NCI-H2107 treated with DMSO at 0.1 percent for 48 hours (cell line): ENCODE data around the gene CDH4.

ENCODE experiments used
- DNase-seq: peaks from one replicate; lab custom pipeline; 2025; ENCODE audit not compliant: unreplicated experiment; lab: John Stamatoyannopoulos, UW

Gene CDH4

DNA sequence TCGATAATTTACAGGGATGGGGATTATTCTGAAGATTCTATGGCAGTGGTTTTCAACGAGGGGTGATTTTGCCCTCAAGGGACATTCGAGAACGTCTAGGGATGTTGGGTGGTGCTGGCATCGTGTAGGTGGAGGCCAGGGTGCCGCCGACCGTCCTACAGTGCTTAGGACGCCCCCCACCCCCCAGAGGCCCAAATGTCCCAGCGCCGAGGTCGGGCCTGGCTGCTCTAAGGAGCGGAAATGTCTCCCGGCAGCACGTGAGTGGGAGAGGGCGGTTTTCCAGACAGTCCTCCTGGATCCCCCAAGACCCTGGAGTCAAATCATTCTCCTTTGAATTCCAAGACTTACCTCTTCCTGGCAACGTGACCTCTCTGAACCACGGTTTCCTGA lies 101.9 kb downstream of the CDH4 start:
- no peak for DNase-seq

DNA sequence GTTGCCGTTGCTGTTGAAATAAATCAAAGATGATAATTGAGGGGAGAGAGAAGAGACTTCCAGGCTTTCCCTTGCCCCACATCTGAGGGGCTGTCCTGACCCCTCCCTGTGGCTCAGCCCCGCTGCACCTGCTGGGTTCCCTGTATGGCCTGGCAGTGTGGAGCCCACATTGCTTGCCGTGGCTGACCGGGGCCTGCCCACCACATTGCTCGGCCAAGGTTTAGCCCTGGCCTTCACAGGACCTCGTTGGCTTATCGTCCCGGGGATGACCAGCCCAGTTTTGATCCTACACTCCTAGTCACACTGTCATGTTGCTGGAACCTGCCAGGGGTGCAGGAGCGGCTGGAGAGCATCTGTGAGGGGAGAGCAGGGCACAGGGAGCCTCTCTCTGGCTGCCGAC lies 102.4 kb downstream of the CDH4 start:
- DNase-seq: no peak

DNA sequence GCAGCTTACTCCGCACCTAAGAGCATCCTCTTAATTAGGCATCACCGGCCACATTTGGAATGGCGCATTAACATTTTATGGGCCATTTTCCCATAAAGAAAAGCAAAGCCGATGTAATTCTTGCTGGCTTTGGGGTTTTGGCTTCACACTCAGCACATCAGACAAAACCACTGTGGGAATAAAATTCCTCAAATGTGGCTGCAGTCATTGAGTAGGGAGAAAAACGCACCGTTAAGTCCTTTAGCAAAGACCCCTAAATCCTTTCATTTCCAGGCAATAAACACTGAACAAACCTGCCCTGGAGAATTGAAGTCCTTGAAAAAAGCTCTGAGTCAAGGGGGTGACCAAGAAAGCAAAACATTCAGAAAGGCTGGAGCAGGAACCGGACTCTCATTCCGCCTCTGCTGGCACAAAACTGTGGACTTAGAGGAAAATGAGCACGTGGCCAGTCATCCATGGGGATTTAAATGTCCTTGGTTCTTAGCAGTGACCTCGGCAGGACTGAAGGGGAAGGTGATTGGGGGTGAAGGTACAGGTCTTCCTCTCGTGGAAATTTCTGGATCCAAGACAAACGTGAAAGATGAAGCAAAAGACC lies 102.9 kb downstream of the CDH4 start:
- DNase-seq: no peak

DNA sequence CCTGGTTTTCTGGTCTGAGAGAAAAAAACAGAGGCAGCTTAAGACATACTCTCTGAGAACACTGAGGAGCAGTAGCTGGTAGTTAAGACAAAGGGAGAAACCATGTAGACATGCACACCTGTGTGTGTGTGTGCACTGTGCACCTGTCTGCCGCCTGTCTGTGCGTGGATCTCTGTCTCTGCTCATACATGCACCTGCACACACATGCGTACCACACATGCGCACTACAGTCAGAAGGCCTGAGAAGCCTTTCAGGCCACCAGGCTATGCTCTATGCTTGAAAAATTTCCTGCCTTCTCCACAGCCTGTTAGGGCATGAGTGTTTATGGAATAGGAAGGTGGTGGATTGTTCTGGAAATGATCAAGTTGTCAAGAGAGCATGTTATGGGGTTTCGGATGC lies 103.5 kb downstream of the CDH4 start:
- DNase-seq: no peak

DNA sequence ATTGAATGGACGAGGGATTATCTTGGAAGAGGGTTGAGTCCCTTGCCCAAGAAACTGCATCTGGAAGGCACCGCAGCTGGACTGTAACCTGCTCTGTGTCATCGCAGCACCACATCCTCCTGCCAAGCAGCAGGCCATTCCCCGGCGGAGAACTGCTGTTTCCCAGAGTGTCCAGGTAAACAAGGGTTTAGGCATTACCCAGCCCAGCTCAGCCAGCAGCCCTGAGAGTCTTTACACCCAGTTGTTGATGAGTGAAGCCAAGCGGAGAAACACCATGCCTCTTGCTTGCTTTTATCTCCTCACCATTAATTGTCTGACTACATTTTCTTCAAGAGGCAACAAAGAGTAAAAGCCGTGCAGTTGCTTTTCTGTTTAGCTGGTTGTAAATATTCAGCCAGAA lies 104.1 kb downstream of the CDH4 start:
- no peak for DNase-seq

DNA sequence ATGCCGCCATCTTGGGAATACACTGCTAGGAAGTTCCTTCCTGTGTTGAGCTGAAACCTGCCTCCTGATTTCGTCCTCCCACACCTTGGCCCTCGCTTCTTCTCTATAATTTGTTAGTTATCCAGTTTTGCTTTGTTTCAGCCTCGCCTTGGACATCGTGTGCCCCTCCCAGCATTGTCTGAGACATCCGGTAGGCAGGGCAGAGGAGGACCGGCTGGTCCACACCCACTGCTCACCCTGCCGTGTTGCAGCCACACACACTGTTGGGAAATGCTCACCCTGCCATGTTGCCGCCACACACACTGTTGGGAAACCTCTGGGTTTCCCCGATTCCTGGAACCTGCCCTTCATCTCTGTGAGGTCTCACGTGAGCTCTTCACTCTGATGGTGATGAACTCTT lies 105.1 kb downstream of the CDH4 start:
- no peak for DNase-seq

DNA sequence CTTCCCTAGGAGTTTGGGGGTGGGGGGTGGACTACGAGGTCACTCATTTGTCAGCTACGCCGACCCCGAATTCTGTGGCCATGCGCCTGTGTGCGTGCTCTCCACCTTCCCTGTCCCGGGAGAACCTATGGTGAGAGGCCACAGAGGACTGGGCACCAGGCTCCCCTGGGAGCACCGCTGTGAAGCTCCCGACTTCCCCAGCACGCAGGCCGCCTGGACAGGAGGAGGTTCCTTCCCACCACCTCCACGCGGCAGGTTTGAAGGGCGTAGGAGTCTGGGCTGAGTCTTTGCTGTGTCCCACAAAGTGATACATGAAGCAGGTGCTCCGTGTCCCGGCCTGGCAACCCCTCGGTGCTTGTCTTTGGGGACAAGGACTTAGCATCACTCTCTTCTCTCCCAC lies 107.2 kb downstream of the CDH4 start:
- no peak for DNase-seq

DNA sequence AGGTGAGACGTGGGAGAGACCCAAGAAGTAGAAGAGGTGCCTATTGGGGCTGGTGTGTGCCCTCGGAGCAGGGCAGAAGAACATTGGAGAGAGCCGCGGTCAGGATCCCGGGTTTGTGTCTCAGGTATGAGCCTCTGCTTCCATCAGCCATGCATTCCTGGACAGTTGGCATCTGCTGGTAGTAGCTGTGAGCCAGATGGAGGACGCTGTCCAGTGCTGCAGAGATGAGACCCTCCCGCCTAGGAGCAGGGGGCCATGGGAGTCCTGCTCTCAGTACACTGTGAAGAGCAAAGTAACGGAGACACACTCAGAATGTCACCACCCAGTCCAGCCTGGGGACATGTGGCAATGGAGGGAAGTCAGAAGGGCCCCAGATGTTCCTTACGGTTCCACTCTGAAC lies 108.2 kb downstream of the CDH4 start:
- no peak for DNase-seq

DNA sequence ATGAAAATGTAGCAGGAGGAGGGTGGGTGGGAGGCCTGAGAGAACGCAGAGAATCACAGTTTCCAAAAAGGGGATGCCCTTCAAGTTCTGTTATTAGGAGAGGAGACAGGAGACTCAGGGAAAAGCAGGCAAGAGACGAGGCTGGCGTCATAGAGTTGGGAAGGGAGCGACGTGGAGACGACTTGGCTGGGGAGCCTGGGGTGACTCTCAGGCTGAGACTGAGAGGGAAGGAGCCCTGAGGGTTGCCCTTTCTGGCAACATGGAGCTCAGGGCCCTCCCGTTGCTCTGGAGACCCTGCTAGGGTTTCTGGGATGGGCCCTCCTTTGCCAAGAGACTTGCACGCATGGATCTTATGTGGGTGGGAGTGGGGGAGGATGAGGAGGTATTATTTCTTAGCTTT lies 108.9 kb downstream of the CDH4 start:
- no peak for DNase-seq

DNA sequence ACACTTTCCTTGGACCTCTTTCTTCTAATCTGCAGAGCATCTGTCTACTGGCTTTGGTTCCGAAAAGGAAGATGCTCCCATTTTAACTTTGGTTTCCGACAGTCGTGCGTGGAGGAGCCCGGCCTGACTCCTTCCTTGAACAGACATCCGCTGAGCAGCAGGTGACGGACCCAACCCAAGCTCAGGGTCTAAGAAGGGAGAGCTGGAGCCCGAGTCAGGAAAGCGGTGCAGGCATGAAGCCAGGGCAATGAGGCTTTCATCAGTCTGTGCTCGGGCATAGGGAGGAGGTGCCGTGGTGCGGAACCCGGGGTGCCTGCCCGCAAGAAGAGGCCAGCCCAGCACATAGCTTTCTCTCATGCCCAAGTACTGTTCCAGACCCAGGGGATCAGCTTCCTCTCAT lies 109.4 kb downstream of the CDH4 start:
- DNase-seq: no peak

DNA sequence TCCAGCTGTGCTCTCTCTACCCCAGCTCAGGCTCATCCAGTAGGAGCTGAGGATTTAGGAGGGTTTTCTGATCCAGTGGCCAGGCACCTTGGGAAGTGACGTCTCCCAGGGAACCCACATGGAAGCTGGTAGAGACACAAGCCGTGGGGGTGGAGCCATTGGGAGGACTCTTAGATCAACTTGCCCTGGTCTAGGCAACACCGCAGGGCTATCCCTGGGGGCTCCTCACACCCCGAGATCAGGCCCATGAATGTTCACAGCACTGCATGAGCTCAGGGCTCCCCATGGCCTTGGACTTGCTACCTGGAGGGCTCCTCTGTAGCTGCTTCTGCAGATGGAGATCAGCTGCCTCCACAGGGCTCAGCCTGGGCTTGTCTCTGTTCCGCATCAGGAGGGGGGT lies 112.1 kb downstream of the CDH4 start:
- DNase-seq: no peak

DNA sequence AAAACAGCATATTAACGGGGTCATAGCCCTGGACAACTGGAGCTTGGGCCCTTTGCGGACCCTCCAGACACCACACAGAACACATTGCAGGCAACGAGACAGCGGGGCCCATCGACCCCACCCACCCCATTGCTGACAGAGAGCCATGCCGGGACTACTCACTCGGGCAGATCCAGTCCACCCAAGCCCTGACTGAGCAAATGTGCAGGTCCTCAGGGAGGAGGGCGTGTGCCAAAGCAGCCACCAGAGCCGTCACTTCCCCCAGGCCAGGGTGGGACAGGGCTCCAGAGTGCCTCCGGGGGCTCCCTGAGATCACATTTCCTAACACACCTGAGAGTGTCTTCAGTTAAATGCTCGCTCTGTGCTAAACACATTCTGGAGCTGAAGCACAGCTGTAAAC lies 114.9 kb downstream of the CDH4 start:
- no peak for DNase-seq

DNA sequence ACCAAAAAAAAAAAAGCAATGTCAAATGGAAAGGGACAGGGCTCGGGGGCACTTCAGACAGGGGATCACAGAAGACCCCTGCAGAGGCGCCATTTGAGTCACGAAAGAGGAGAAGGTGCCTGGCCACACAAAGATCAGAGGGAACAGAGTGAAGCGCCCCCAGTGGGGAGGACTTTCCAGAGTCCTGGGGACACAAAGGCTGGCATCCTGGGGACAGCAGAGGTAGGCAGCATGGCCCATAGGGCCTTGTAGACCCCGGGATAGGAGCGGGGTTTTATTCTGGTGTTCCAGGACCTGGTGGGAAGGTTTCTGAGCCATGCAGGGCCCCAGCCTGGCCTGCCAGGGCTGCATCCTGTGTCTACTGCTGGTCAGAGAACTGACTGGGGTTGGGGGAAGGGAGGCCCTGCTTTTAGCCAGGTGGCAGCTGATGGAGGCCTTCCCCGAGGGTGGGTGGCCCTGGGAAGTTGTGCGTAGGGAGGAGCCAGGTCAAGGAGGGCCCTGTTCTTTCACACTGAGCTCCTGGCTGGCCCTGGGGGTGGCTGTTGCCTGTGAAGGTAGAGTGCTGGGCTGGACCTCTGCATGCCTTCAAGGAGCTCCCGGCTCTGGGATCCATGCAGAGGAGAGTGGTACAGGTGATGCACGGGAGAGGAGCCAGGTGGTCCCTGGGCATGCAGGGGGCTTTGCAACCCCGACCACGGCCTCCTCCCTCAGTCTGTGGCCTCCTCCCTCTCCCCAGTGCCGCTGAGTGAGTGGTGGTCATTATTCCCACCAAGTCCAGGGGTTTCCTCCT lies 117.9 kb downstream of the CDH4 start:
- DNase-seq: no peak

DNA sequence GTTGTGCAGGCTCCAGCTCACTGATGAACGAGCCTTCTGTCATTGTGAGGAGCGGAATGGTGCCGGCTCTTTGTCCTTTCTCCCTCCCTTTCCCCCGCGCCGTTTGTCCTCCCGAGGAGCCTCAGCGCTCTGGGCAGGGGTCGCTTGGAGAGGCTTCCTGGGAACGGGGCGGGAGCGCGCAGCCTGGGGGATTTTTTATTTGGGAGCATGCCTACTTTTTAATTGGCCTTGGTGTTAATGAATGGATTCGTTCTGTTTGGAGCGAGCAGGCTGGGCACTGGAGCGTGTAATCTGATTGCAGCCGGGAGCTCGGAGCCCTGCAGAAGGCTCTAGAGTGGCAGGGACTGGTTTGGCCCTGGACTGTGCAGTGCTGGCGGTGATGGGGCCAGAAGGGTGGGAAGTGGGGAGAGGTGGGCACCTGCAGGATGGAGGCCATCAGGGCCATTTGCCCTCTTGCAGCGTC lies 118.8 kb downstream of the CDH4 start:
- no peak for DNase-seq

DNA sequence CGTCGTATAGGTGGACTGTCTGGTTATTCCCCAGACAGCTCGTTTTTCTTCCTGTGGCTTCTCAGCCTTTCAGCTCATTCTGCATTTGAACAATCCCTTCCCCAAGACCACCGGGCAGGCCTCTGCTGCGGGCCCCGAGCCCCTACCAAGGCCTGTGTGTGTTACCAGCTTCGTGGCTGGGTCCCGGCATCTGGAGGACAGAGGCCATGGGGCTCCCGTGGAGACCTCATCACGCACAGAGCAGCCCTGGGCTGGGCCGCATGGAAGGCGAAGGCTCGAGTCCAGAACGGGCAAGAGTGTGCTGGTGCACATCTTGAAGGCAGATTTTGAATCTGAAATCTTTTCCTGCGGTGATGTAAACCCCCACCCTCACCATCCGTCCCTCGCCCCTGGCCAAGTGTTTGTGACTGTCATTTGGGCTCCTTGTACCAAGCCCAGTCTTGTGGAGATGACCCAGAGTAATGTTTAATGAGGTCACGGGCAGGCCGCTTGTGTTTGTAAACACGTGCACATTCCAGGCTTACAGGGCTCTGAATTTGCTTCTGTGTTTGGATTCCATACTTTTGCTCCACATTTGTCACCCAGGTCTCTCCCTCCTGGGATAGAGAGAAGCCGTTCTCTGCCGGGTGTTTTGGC lies 119.6 kb downstream of the CDH4 start:
- DNase-seq: no peak

DNA sequence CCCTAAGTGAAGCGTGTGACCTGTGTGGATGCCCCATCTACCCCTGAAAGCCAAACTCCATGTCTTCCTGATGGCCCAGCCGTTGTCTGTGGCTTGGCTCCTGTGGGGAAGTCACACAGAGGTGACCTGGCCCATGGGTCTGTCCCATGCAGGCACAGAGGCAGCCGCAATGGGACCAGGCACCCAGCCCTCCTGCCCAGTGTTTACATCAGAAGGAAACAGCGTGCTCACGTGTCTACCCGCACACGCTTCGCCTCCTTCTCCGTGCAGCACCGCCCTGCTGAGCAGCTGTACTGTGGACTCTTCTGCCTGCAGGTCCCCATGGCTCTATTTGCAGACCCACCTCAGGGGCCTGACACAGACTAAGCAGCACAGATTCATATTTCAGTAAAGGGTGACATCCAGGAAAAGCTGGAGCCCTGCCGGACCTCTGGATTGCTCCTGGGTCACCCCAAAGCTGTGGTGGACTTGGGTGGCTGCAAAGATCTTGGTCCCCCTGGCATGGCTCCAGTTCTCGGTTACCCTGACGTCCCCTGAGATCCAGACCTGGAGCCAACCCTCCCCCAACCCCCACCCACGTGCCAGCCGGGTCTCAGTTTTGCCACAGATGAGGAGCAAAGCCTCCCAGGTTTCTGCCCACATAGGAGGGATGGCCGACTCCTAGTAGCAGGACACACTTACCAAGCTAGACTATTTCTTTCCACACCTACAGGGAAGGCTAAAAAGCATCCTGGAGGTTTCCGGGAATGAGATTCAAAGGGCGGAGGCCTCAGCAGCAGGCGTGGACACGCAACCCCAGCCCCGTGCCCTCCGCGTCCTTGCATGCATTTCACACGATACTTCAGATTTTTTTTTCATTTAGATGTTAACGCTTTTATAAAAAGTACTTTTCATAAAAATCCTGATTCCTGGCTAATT lies 120.3 kb downstream of the CDH4 start:
- no peak for DNase-seq

DNA sequence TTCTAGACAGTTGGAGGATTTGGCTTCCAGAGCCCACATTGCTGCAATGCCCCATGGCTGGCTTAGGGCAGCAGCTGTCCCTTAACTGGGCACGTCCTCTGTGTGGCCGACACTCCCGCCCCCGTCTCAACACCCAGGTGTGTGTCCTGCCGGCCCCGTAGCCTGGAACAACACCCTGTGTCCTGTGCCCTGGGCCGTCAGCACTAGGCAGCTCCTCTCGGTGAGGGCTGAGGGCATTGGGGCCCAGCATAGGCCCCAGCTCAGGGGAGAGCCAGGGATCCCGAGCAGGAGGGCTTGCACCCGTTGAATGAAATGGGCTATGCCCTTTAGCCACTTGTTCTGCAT lies 121.0 kb downstream of the CDH4 start:
- DNase-seq: no peak

DNA sequence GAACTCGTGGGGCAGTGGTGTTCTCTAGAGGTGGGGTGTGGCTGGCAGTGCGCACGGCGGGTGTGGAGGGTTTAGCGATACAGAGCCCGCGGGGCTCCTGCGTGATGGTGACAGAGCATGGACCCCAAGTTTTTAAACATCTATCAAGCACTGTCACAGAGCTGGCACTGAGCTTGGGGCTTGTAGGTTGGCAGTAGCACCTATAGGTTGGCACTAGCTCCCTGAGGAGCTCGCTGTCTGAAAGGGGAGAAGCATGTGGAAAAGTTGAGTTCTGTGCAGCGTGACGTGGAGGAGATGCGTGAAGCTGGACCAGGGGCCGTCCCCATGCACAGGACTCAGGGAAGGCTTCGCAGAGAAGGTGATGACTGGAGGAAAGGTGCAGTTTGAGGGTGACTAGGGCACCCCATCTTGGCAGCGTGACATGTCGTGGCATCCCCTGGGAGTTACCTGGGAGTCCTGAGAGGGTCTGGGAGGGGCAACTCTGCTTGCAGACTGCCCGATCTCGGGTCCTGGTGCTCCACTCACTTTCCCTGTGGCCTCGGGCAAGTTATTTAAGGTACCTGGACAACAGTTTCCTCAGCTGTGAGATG lies 122.0 kb downstream of the CDH4 start:
- DNase-seq: no peak

DNA sequence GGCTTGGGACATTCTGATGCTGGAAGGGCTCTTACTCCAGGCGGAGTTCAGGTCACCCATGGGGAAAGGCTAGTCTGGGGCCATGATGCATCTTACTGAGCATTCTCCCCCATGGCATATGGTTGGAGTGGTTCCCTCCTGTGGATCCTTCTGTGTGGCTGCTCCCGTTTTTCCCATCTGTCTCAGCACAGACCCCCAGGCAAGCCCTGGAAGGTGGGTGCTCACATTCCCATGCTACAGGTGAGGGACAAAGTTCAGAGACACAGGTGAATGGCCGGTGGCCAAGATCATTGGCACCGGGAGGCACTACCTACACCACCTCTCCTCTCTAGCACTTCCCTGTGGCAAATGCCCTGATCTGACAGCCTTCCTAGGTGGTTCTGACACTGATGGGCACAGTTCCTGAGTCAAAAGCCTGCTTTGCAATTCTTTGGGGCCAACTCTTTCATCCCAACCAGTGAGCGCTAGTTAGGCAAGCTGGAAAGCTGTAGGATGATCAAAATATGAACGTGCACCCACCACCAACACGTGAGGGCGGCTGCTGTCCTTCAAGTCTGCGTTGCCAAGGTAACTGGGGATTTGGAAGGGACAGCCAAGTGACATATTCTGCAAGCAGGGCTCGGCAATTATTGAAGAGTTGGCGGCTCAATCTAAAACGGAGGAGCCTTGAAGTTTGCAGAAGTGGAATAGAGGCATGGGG lies 124.6 kb downstream of the CDH4 start:
- DNase-seq: no peak

DNA sequence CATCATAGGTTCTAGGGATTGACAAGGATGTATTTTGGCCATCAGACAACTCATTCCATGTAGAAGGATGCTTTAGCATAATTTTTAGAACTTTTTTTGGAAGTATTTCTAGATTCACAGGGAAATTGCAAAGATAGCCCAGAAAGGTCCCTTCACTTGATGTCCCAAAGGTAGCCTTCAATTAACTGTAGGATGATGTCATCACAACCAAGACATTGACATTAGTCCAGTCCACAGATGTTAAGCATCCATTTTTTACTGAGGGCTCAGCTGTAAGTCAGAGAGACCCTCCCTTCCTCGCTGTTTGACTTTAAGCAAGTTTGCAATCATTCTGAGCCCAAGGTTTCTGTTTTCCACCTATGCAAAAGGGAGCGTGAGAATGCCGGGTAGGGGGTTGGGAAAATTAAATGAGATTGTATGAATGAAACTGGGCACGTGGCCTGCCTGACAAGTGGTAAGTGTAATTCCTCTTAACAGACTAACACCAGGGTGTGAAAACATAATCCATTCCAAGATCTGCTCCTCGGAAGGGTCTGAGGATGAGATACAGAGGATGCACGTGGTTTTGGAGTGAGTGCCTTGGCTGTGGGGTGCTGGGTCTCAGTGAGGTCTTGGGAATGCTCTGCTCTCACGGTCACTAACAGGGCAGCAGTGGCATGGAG lies 126.8 kb downstream of the CDH4 start:
- no peak for DNase-seq
